GM19328 (cell line): ENCODE results near the gene MYOC.
"Not testable (repeated sequence)": the region's sequence is repeated elsewhere in the genome, so short reads cannot be mapped to it uniquely, and the experiment has no call there.

Source experiments
- ATAC-seq: cut with Tn5 transposase; IDR thresholded peaks from one replicate; pipeline ENCODE4 v1.9.1; 2021; ENCODE audit warnings: mild to moderate bottlenecking, moderate library complexity; ENCODE audit not compliant: unreplicated experiment

The MYOC gene

GRCh38 chr1:171611306-171611705 is 41.2 kb downstream of the MYOC start:
- ATAC-seq = no peak

GRCh38 chr1:171610385-171610784 is 42.1 kb downstream of the MYOC start:
- no peak for ATAC-seq

DNA sequence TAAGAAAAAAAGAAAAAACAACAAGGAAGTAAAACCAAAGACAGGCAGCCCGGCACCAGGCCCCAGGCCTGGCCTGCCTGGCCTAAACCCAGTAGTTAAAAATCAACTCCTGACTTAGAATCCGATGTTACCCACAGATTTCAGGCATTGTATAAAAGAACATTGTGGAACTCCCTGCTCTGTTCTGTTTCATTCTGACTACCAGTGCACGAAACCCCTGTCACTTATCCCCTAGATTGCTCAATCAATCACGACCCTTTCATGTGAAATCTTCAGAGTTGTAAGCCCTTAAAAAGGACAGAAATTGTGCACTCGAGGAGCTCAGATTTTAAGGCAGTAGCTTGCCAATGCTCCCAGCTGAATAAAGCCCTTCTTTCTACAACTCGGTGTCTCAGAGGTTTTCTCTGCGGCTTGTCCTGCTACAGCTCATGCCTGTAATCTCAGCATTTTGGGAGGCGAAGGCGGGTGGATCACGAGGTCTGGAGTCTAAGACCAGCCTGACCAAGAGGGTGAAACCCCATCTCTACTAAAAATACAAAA is 46.0 kb downstream of the MYOC start:
- ATAC-seq = no peak

- not testable (repeated sequence) for ATAC-seq
These were observed 49.4 kb downstream of the MYOC start for GRCh38 chr1:171603042-171603441.

GRCh38 chr1:171600862-171601261 is 51.6 kb downstream of the MYOC start:
- no peak for ATAC-seq

DNA sequence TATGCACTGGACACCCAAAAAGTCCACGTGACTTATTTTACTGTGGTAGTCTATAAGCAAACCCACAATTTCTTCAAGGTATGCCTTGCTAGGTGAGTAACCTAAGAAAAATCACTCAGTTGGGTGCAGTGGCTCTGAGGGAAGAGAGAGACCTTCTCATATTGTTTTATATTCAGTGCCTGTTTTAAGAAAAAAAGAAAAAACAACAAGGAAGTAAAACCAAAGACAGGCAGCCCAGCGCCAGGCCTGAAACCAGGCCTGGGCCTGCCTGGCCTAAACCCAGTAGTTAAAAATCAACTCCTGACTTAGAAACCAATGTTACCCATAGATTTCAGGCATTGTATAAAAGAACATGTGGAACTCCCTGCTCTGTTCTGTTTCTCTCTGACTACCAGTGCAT is 52.2 kb downstream of the MYOC start:
- ATAC-seq = not testable (repeated sequence)

- no peak for ATAC-seq
These were observed 55.3 kb downstream of the MYOC start for GRCh38 chr1:171597203-171597602.

- no peak for ATAC-seq
These were observed 55.8 kb downstream of the MYOC start for GRCh38 chr1:171596705-171597104.

GRCh38 chr1:171596119-171596518 is 56.4 kb downstream of the MYOC start:
- no peak for ATAC-seq

GRCh38 chr1:171595324-171595723 is 57.2 kb downstream of the MYOC start:
- no peak for ATAC-seq

DNA sequence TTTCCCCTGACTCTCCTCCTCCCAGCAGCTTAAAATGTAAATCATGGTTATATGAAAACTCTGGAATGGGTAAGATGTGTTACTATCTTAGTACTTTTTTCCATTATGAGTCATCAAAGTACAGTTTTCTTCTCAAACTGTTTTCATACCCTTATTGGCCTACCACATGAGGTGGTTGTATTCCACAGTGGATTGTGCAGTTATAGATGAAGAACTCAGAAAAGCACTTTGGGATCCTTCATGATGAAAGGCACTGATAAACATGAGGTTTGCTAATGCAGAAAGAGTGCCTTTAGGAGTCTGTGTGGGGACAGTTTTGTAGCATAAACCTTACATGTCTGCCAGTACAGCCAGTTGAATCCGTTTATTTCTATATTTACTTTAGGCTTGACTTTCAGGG is 62.5 kb downstream of the MYOC start:
- ATAC-seq = no peak

DNA sequence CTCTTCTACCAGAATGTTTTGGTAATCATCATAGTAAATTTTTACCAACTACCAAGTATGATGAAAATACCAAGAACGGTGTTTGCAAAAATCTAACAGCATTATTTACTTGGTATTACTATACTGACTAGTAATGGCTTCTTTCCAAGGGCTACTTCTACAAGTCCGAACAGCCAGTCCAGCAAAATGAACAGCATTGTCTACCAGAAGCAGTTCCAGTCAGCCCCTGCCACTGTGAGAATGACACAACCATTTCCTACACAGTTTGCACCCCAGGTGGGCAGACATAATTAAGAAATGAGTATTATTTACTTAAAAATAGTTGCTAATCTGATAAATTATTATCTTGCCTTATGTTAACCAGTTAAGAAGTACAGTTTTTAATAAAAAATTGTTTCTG is 64.3 kb downstream of the MYOC start:
- ATAC-seq = no peak

GRCh38 chr1:171585715-171586114 is 66.8 kb downstream of the MYOC start:
- ATAC-seq = no peak
